Kidney epithelial cell (primary cell): ENCODE data around the gene MUC6. TPM values are rescaled to one million over a fixed set of nuclear protein-coding genes. Genes with fewer than 3 reads are reported as not detected.

Experiments used
- DNase-seq: peaks from one replicate; pipeline ENCODE4 v3.0.0-alpha.2; 2010; ENCODE audit warnings: low read depth
- H3K27me3 ChIP-seq: 2 replicates; pipeline ENCODE4 v1.6.0; 2011; ENCODE audit warnings: low read length; ENCODE audit not compliant: control insufficient read depth, insufficient read depth
- H3K36me3 ChIP-seq: 2 replicates; pipeline ENCODE4 v1.5.1; 2011; ENCODE audit warnings: low read length; ENCODE audit not compliant: control insufficient read depth, insufficient read depth
- H3K4me3 ChIP-seq: 2 replicates; pipeline ENCODE4 v1.5.1; 2011; ENCODE audit warnings: low read depth, mild to moderate bottlenecking, control low read depth, low read length
- total RNA-seq: library from RNA; depleted of rRNA; stranded (reverse); fragments of >200 nt; gene quantifications from 2 replicates; pipeline ENCODE4 v1.2.3, GENCODE V29; 2015
- TF ChIP-seq, protein P1 (sequence below): IDR thresholded peaks from 2 replicates; pipeline ENCODE4 v1.5.1; 2011; ENCODE audit warnings: mild to moderate bottlenecking, moderate library complexity, low read length, control low read depth, inconsistent platforms; ENCODE audit not compliant: insufficient read depth, poor library complexity, severe bottlenecking

MUC6 gene
- total RNA-seq, 1 donor from 2014 or later: not detected

DNA sequence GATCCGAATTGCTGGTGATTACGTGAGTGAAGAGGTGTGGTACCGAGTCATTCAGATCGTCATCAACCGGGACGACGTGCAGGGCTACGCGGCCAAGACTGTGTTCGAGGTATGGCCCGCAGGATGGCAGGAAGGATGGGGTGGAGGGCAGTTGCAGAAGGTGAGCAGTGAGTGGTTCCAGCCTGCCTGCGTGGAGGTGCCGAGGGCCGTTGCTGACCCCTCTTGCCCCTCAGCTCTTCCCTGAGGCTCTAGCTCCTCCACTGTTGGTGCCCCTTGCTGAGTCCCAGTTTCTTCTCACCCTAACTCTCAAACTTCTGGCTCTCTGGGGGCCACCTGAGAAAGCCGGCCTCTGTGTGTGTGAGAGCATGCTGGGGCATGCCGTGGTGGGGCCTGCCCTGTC lies 43.9 kb downstream of the MUC6 start:
- Histone ChIP-seq H3K4me3 (no peak overlapping the region), H3K36me3 (no peaks in the 10 kb centered on the region), H3K27me3 (no peaks in the 10 kb centered on the region)
- no peak for DNase-seq
- TF ChIP-seq, protein P1, sequence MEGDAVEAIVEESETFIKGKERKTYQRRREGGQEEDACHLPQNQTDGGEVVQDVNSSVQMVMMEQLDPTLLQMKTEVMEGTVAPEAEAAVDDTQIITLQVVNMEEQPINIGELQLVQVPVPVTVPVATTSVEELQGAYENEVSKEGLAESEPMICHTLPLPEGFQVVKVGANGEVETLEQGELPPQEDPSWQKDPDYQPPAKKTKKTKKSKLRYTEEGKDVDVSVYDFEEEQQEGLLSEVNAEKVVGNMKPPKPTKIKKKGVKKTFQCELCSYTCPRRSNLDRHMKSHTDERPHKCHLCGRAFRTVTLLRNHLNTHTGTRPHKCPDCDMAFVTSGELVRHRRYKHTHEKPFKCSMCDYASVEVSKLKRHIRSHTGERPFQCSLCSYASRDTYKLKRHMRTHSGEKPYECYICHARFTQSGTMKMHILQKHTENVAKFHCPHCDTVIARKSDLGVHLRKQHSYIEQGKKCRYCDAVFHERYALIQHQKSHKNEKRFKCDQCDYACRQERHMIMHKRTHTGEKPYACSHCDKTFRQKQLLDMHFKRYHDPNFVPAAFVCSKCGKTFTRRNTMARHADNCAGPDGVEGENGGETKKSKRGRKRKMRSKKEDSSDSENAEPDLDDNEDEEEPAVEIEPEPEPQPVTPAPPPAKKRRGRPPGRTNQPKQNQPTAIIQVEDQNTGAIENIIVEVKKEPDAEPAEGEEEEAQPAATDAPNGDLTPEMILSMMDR: no peak

DNA sequence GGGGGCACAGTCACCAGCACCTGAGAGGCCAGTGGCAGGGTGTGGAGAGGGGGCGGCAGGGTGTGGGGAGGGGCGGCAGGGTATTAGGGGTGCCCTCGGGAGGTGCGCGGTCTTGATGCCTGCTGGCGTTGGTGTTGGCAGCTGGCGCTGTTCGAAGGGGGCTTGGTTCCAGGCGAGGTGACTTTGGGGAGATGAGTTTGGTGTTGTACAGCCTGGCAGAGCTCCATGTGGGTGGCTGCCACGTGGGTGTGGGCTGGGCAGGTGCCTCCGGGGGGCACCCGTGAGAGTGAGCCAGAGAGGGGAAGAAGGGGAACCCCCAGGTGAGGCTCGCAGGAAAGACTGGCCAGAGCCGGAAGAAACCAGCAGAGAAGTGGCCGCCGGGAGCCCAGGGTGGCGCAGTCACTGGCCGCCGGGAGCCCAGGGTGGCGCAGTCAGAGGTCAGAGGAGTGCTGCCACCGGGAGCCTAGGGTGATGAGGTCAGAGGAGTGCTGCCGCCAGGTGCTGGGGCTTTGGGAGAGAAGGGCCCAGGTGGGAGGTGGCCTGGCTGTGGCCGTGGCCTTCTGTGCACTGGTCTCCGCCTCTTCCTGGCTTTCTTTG lies 44.7 kb downstream of the MUC6 start:
- TF ChIP-seq, protein P1: no peak
- DNase-seq: no peak
- H3K36me3 ChIP-seq: no peaks in the 10 kb centered on the region
- no peak overlapping the region for H3K4me3 ChIP-seq
- no peaks in the 10 kb centered on the region for H3K27me3 ChIP-seq

DNA sequence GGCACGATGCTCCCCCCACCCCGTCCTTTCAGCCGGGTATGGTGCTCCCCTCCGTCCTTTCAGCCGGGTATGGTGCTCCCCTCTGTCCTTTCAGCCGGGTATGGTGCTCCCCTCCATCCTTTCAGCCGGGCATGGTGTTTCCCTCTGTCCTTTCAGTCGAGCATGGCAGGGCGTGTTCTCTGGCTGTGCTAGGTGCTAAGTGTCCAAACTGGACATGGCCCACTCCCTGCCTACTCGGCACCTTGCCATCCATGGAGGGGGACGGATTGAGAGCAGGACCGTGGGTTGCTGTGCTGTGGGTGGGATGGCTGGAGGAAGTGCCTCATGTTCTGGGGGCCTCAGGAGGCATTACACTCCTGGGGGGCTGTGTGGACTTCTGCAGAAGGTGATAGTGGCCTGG lies 45.5 kb downstream of the MUC6 start:
- DNase-seq: no peak
- no peak overlapping the region for H3K4me3 ChIP-seq
- TF ChIP-seq, protein P1: no peak
- H3K27me3 ChIP-seq: no peaks in the 10 kb centered on the region
- no peaks in the 10 kb centered on the region for H3K36me3 ChIP-seq

DNA sequence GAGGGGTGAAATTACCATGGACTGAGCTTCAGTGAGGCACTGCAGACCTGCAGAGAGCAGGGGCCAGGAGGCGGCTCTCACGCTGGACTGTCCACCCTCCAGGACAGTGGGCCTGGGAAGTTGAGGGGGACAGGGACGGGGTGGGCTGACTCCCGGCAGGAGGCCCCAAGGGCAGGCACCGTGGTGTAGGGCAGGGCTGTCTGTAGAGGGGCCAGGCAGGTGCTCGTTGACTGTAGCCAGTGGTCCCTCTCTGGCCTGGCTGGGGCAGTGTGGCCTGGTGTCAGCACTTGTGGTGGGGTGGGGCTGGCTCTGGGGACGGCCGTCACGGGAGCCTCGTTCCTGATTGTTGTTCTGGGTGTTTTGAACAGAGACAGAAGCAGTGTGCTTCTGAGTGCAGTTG lies 46.4 kb downstream of the MUC6 start:
- no peak overlapping the region for H3K4me3 ChIP-seq
- H3K27me3 ChIP-seq: no peaks in the 10 kb centered on the region
- DNase-seq: no peak
- TF ChIP-seq, protein P1: no peak
- H3K36me3 ChIP-seq: no peaks in the 10 kb centered on the region

DNA sequence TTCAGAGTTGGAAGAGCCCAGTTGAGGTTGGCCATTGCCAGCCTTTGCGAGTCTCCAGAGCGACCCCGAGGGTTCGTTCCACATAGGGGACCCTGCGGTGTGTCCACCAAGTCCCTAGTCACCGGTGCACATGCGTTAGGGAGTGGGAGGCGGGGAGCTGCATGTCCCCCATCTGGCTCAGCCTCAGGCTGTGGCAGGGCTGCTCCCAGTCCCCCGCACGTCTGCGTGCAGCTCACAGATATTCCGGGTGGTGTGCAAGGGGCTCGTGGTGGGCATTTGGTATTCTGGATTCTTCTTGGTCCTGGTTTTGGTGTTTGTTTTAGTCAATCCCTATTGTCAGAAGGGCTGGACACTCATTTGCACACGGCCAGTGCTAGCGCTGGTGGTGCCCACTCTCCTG lies 48.8 kb downstream of the MUC6 start:
- H3K36me3 ChIP-seq: no peaks in the 10 kb centered on the region
- H3K4me3 ChIP-seq: no peak overlapping the region
- H3K27me3 ChIP-seq: no peaks in the 10 kb centered on the region
- DNase-seq: no peak
- TF ChIP-seq, protein P1: no peak

DNA sequence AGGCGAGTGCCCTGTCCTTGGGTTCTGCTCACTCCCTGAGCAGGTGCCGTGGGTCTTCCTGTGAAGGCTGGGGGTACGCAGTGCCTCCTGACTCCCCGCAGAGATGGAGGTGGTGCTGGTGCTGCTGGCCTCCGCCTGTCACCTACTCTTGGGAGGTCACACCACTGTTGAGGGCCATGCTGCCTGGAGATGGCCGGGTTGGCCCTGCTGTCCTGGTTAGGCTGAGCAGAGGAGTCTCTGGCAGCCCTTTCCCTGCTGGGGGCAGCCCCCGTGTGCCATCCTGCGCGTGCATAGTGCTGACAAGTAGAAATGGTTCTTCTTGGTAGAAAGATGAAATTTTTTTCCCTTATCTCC lies 49.6 kb downstream of the MUC6 start:
- H3K4me3 ChIP-seq: no peak overlapping the region
- H3K36me3 ChIP-seq: no peaks in the 10 kb centered on the region
- no peaks in the 10 kb centered on the region for H3K27me3 ChIP-seq
- TF ChIP-seq, protein P1: no peak
- DNase-seq: no peak
